Fibroblast of villous mesenchyme (primary cell): Measurements from ENCODE around the gene HDAC9. TPM values are rescaled to one million over a fixed set of nuclear protein-coding genes. Genes with fewer than 3 reads are reported as not detected.

Source experiments
- DNase-seq: peaks from one replicate; pipeline ENCODE4 v3.0.0-alpha.2; 2010; ENCODE audit warnings: low read depth
- H3K4me3 ChIP-seq: 2 replicates; pipeline ENCODE4 v1.5.1; 2011; ENCODE audit warnings: low read depth, mild to moderate bottlenecking, low read length
- CTCF ChIP-seq: IDR thresholded peaks from 2 replicates; pipeline ENCODE4 v1.5.1; 2012; ENCODE audit warnings: low read depth, mild to moderate bottlenecking, low read length; ENCODE audit not compliant: insufficient read depth
- total RNA-seq: library from RNA; depleted of rRNA; stranded (reverse); fragments of >200 nt; gene quantifications from 2 replicates; pipeline ENCODE4 v1.2.3, GENCODE V29; 2012

HDAC9 gene
- total RNA-seq, 1 donor = 16.8 TPM

GRCh38 chr7:18855796-18856195 lies 360.2 kb downstream of the HDAC9 start:
- TF ChIP-seq CTCF = no peak
- DNase-seq = peak; percentile 39
- H3K4me3 ChIP-seq = no peak overlapping the region

GRCh38 chr7:18858232-18858631 lies 362.7 kb downstream of the HDAC9 start:
- H3K4me3 ChIP-seq = no peak overlapping the region
- TF ChIP-seq CTCF = no peak
- no peak for DNase-seq

- peak; percentile 76 for DNase-seq
- no peak overlapping the region for H3K4me3 ChIP-seq
- no peak for TF ChIP-seq CTCF
Observed at GRCh38 chr7:18859318-18859717, 363.8 kb downstream of the HDAC9 start.

- TF ChIP-seq CTCF = no peak
- H3K4me3 ChIP-seq = no peak overlapping the region
- DNase-seq = peak; percentile 18
Observed at GRCh38 chr7:18860221-18860620, 364.7 kb downstream of the HDAC9 start.

GRCh38 chr7:18861514-18862118 lies 366.1 kb downstream of the HDAC9 start:
- no peak for TF ChIP-seq CTCF
- no peak overlapping the region for H3K4me3 ChIP-seq
- peak; percentile 72 for DNase-seq

- H3K4me3 ChIP-seq = no peak overlapping the region
- peak; percentile 12 for DNase-seq
- TF ChIP-seq CTCF = no peak
Observed at GRCh38 chr7:18864967-18865366, 369.4 kb downstream of the HDAC9 start.
